GM21786 (cell line): ENCODE measurements around the gene MEOX1.

Experiments used
- ATAC-seq: cut with Tn5 transposase; IDR thresholded peaks from one replicate; pipeline ENCODE4 v1.9.1; 2021; ENCODE audit not compliant: unreplicated experiment

MEOX1 gene

DNA sequence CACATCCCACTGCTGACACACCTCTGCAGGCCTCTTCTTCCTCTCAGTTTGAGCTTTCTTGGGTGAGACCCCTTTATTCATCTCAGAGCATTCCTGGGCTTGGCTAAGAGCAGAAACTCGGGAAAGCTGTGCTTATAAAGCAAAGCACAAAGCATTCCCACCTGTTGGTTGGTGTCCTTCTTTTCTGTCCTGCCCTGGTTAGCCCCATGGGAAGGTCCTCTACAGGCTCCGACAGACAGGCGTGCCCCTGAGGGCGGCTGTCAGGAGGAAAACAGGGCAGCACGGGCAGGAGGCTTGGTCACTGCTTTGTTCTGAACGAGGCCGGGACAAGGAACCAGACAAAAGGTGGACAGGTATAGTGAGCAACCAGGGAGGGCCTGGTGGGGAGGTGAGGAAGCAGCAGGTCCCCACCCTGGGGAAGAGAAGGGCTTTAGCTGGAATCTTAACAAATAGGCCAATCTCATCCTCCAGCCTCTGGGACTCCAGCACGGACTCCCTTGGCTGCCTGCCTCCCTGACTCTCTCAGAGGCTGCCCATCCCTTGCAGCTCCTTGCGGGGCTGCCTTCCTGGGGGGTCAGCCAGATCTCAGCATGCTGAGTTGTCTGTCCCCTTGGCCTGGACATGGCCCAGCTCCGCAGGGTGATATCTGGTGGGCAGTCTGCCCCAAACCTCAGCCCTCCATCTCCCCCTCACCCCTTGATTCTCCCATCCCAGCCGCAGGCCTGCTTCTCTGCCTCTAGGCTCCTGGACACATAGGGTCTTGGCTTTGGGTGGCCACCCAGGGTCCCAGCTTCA lies 1.7 kb downstream of the MEOX1 start:
- ATAC-seq: no peak

GRCh38 chr17:43658900-43659299 lies 2.8 kb downstream of the MEOX1 start:
- no peak for ATAC-seq

DNA sequence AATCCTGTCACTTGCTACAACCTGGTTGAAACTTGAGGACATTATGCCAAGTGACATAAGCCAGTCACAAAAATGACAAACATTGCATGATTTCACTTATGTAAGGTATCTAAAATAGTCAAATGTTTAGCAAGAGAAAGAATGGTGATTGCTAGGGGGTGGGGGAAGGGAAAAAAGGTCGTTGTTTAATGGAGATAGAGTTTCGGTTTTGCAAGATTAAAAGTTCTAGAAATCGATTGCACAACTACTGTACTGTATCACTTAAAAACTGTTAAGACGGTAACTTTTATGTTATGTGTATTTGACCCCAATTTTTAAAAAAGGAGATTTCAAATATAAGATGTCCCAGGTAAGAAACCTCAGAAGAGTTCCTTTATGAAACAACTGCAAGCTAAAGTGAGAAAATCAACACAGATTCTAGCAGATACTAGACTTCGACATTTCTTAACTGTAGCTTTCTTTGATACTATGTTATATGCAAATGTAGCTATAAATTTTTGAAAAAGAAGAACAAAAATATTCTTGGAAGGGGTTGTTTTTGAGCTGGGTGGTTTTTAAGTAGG lies 5.9 kb downstream of the MEOX1 start:
- ATAC-seq: no peak

- no peak for ATAC-seq
Measured at GRCh38 chr17:43652124-43652480, 9.6 kb downstream of the MEOX1 start.

DNA sequence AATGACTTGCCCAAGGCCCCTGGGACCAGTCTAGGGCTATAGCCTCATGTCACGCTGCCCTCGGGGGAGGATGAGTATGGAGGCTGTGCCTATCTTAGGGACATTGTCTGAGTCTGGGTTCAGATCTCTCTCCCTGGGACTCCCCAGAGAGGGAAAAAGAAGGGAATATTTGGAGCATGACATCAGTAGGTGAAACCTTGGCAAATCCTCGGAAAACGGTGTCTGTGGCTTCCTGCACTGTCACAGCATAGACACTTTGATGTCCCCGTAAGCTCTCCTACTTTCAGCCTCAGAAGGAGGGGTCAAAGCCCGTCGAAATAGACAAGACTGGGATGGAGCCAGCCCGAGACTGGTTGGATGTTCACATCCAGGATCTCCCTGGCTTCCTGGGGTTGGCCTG lies 11.3 kb downstream of the MEOX1 start:
- ATAC-seq: no peak

DNA sequence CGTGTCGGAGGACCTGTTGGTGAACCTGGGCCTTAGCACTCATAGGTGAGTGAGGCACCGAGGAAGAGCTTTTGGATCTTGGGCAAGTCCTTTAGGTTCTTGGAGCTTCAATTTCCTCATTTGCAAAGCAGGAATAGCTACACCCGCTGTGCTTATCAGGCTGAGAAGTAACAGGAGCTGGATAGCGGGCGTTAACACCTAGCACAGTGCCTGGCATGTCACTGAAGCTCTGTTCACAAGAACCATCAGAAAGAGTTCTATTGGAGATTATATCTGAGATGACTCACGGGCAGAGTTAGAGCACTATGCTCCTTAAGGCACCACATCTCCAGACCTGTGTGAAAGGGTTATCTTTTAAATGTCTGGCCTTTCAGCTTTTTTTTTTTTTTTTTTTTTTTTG lies 12.8 kb downstream of the MEOX1 start:
- no peak for ATAC-seq

GRCh38 chr17:43645765-43646481 lies 15.8 kb downstream of the MEOX1 start:
- ATAC-seq: no peak

GRCh38 chr17:43645450-43645764 lies 16.3 kb downstream of the MEOX1 start:
- ATAC-seq: no peak

DNA sequence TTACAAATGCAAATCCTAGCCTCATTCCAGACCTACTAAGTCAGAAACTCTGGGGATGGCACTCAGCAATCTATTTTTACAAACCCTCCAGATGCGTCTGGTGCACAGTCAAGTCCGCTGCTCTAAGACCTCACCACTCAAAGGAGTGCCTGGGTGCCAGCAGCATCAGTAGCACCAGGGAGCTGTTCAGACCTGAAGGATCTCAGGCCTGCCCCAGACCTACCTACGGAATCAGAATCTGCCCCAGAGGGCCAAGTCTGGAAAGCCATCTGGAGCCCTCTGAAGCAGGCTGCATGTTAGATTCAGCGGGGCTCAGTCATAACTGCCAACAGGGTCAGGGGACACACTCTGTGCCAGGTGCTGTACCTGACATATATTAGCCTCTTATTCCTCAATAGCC lies 17.6 kb downstream of the MEOX1 start:
- ATAC-seq: no peak

DNA sequence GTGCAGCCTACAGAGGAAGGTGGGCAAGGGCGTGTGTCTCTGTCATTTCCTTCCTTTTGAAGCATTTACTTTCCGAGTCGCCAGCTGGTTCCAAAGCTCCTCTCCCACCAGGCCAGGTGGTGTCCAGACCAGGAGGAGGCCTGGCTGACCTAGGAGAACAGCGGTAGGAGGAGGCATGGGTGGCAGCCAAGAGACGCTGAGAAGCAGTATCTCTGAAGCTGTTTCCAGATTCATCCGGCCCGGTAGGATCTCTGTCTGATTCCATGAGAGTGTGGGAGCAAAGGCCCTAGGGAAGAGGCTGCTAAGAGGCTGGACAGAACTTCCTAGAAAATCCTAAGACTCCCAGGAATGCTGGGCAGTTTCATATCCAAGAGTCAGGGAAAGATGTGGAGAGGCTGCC lies 20.3 kb downstream of the MEOX1 start:
- ATAC-seq: no peak

- ATAC-seq: no peak
Measured at GRCh38 chr17:43640491-43641252, 21.1 kb downstream of the MEOX1 start.

DNA sequence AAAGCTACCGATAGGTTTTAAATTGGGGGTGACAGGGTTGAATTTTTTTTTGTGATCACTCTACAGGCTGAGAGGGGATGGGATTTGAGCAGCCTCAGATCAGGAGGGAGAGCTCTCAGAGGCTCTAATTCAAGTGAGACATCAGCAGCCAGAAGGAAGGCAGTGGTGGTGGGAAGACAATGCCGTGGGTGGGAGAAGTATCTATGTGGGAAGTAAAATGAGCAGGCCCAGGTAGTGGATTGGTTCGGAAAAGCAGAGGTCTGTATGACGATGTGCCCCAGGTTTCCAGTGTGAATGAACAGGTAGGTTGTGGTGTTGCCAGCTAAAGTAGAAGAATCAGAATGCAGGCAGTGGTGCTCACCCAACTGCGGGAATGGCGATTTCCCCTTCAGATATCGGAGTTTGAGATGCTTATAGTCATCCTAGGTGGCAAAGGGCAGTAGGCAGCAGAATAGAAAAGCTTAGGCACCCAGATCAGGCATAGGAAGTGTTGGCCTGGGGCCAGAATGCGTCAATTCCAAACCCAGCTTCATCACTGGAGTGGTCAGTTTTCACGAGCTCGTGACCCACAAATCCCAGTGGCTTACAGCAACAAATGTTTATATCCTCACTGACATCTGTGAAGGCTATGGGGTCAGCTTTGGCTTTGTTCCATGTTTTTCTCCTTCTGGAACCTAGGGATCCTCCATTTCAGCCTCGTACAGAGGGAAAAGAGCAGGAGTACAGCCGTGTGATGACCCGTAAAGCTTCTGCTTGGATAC lies 24.0 kb downstream of the MEOX1 start:
- ATAC-seq: no peak

DNA sequence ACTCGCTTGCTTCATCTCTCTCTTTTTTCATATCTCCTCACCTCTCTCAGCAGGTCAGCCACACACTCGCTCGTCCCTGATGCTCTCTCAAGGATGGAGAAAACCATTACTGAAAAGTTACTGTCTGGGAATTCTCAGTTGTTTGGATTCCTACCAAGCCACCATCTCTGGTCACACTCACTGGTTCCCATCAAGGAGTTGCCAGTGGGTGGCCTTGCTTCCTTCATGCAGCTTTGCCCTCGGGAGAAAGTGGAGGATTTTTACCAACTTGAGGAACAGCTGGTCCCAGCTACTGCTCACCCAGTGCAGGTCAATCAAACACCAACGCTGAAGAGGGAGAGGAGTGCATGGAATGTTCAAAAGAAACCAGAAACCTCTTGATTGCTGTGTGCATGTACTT lies 25.3 kb downstream of the MEOX1 start:
- no peak for ATAC-seq

GRCh38 chr17:43634591-43635125 lies 27.1 kb downstream of the MEOX1 start:
- no peak for ATAC-seq

DNA sequence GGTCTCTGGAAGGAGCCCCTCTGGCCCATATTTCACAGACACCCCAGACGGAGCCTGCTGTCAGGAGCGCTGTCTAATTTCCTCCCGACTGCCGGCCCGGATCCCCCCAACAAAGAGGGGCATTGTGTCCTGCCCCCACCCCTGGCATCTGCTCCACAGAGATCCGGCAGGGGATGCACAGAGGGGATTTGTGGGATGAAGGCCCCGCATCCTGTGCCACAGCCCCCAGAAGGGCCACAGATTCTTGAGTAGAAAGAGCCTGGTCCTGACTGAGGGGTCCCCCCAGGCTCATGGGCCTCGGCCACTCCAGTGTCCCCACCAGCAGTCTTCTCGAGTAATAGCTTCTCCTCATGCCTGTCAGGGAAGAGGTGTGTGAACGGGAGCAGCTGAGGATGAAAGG lies 29.5 kb downstream of the MEOX1 start:
- no peak for ATAC-seq

DNA sequence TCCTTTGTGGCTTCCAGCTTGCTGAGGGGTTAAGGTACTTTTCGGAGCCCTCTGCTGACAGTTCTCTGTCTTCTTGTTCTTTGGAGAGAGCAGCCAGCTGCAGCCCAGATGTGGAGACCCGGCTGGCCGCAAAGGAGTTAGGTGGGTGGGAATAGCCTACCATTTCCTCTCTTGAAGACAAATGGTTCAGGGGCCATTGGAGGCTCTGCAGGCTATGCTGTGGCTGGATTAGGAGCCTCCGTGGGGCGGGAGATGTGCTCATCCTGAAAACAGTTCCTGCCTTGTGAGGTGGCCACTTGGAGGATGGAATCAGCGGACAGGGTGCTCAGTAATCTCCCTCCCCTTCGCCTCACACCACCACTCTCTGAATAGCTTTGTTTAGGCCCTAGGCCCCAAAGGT lies 30.3 kb downstream of the MEOX1 start:
- no peak for ATAC-seq

DNA sequence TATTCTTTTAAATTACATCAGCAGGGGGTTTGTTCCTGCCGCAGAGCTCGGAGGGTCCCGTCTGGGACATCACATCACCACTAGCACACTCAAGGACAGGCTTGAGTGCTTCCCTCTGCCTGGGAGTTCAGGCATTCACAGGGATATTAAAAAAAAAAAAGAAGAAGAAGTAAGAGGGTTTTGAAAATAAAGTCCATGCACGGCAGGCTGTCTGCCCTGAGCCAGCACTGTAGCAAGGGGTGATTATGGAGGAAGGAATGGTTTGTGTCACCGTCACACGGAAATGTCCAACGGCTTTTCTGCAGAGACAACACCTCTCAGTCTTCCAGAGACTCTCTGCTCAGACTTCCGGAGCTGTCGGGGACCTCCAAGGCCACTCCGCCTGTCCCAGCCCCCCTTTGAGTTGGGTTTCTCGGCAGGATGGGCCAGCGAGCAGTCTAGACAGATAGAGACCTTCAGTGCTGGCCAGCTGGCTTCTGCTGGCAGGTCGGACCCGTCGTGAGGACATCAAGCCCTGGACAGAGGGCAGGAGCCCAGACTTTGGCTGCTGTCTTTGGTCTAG lies 33.6 kb downstream of the MEOX1 start:
- ATAC-seq: no peak

- ATAC-seq: no peak
Measured at GRCh38 chr17:43627653-43628052, 34.1 kb downstream of the MEOX1 start.

GRCh38 chr17:43626023-43626422 lies 35.7 kb downstream of the MEOX1 start:
- no peak for ATAC-seq

DNA sequence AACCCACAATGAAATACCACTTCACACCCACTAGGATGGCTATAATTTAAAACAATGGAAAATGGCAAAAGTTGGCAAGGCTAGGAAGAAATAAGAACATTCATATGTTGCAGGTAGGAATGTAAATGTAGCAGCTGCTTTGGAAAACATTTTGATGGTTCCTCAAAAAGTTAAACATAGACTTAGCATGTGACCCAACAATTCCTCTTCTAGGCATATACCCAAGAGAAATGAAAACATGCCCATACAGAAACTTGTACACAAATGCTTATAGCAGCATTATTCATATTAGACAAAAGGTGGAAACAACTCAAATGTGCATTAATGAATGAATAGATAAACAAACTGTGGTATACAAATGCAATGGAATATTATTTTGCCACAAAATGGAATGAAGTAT lies 36.1 kb downstream of the MEOX1 start:
- no peak for ATAC-seq

DNA sequence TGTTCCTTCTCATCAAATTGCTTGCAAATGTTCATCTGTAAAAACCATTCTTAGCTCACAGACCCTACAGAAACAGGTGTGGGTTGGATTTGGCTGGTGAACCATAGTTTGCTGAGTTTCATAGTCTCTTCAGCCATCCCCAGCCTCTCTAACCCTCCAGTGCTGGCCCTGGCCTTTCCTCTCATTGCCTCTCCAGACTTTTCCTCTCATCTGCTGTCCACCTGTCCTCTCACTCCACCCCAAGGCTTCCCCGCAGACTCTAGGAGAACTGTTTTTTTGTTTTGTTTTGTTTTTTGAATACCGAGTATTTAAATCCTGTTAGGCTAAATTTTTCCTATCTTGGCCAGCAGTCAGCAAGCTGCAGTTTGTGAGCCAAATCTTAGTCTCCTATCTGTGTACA lies 41.1 kb downstream of the MEOX1 start:
- no peak for ATAC-seq
